Skin epidermis (tissue), 12 donors: Measurements from ENCODE around the gene PHF3.
"Not testable (repeated sequence)": the region's sequence is repeated elsewhere in the genome, so short reads cannot be mapped to it uniquely, and the experiment has no call there.

Experiments
- H3K27ac ChIP-seq, 21 experiments: fragments of 200-600 bp; sonication (generic) in 11 of 21; one replicate each; pipeline ENCODE4 v1.5.0; 2020; ENCODE audit warnings: mild to moderate bottlenecking in 3 of 21, inconsistent platforms in 2 of 21, moderate library complexity in 2 of 21
- H3K4me3 ChIP-seq, 7 experiments: fragments of 200-600 bp; sonication (generic) in 2 of 7; one replicate each; pipeline ENCODE4 v1.5.0; 2020; ENCODE audit warnings: inconsistent platforms in 2 of 7, mild to moderate bottlenecking in 2 of 7, moderate library complexity in 1 of 7

Gene PHF3

DNA sequence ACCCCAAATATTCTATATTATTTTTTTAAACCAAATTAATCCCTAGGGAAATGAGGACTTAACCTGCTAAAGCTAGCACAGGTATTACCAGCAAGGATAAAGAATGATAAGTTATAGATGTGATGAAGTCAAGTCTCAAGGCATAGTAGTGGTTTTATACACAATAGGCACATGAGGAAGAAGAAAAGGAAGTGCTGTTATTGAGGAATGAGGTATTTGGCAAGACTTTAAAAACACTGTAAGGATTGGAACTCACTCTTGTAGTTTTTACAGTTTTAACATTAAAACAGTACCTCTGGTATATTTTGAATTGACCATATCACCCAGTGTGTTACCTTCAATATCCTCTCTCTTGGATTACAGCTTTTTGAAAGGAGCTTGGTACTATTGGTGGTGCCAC, 54.6 kb downstream of the PHF3 start:
- Histone ChIP-seq H3K27ac (no peak overlapping the region), H3K4me3 (no peak overlapping the region)

GRCh38 chr6:63705707-63706106, 70.1 kb downstream of the PHF3 start:
- no peak overlapping the region for H3K4me3 ChIP-seq
- H3K27ac ChIP-seq = no peak overlapping the region

DNA sequence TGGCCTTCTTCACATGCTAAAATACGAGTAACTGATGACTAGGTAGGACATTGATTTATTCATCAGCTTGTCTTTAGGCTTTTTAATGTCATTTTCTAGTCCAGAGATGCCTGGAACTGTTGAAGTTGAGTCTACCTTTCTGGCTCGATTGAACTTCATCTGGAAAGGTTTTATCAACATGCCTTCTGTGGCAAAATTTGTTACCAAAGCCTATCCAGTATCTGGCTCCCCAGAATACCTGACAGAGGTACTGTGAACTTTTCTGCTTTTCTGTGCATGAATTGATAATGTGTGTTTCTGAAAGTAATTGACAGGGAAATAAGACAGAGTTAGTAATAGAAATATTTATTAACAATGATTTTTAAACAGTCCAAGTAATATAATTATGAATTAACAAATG, 71.0 kb downstream of the PHF3 start:
- H3K4me3 ChIP-seq = no peak overlapping the region

DNA sequence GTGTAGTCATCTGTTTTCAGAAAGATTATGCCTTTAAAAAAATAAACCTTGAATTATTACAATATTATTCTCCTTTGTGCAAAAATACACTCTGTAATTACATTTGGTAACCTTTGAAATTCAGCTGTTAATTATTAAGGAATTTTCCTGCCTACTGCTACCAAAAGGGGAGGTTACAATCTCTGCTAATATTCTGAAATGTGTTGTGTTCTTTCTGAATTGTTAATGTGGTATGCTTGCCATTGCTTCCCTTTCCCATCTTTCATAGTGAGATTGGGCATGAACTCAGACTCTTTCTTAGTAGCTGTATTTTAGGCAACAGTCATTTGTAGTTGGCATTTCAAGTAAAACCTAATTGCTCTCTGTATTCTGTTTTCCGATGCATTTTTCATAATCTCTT, 73.0 kb downstream of the PHF3 start:
- no peak overlapping the region for H3K27ac ChIP-seq
- no peak overlapping the region for H3K4me3 ChIP-seq

More for the DNA sequence above, 71.0 kb downstream of the PHF3 start:
- no peak overlapping the region for H3K27ac ChIP-seq

- no peak overlapping the region for H3K27ac ChIP-seq
- H3K4me3 ChIP-seq = no peak overlapping the region
Observed at GRCh38 chr6:63709148-63709547, 73.5 kb downstream of the PHF3 start.

- no peak overlapping the region for H3K4me3 ChIP-seq
Observed at GRCh38 chr6:63713332-63713731, 77.7 kb downstream of the PHF3 start.

DNA sequence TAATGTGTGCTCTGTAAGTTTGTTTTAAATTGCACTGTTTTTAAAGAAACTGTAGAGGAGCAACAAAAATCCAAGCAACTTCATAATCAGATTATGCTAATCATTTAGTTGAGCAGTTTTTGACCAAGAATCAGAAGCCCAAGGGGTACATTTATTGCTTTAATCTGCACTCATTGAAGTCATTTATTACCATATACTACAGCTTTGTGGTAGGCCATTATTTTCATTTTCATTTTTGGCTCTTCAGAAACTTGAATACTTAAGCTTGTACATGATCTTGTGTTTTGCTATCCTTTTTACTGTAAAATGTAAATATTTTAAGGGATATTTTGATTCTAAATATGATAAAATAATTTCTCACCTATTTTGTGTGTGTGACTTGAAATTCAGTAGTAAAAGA, 78.5 kb downstream of the PHF3 start:
- no peak overlapping the region for H3K4me3 ChIP-seq
- no peak overlapping the region for H3K27ac ChIP-seq

More at GRCh38 chr6:63713332-63713731, 77.7 kb downstream of the PHF3 start:
- H3K27ac ChIP-seq = no peak overlapping the region

GRCh38 chr6:63716169-63716568, 80.6 kb downstream of the PHF3 start:
- H3K27ac ChIP-seq = no peak overlapping the region
- no peak overlapping the region for H3K4me3 ChIP-seq

GRCh38 chr6:63721181-63721580, 85.6 kb downstream of the PHF3 start:
- Histone ChIP-seq H3K27ac (no peak overlapping the region), H3K4me3 (no peak overlapping the region)

- Histone ChIP-seq H3K27ac (no peak overlapping the region), H3K4me3 (no peak overlapping the region)
Observed at GRCh38 chr6:63724721-63725120, 89.1 kb downstream of the PHF3 start.

DNA sequence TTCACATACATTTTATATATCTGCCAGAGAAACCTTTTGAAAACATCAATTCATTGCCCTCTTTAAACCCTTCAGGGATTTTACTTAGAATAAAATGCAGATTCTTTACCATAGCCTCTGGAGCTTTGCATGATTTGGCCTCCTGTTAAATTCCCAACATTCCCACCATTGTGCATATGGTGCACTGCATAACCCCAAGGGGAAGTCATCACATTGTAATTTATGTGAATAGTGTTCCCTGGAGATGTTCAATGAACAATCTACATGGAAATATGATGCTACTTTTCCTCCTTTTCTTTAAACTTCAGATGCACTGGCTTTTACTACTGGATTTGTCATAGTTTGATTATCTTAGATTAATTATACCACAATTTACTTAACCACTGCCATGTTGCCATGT, 94.7 kb downstream of the PHF3 start:
- Histone ChIP-seq H3K4me3 (no peak overlapping the region), H3K27ac (no peak overlapping the region)

- Histone ChIP-seq H3K4me3 (no peak overlapping the region), H3K27ac (no peak overlapping the region)
Observed at GRCh38 chr6:63731930-63732329, 96.3 kb downstream of the PHF3 start.

DNA sequence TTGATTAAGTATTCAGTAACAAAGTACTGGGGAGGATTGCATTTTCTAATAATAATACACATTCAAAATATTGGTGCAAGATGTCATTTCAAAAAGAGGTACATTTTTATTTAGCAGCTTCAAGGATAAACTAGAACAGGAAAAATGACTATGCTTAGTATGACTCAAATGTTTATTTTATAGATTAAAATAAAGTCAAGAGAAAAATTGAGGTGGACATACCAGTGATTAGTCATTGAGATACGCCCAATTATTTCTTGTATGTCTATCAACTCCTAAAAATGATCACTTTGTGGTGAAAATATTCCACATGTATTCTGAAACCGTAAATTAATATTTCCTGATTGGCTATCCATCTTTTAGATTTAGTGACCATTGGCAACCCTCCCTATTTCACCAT, 96.7 kb downstream of the PHF3 start:
- Histone ChIP-seq H3K27ac (no peak overlapping the region), H3K4me3 (no peak overlapping the region)

- Histone ChIP-seq H3K27ac (no peak overlapping the region), H3K4me3 (no peak overlapping the region)
Observed at GRCh38 chr6:63734923-63735322, 99.3 kb downstream of the PHF3 start.

DNA sequence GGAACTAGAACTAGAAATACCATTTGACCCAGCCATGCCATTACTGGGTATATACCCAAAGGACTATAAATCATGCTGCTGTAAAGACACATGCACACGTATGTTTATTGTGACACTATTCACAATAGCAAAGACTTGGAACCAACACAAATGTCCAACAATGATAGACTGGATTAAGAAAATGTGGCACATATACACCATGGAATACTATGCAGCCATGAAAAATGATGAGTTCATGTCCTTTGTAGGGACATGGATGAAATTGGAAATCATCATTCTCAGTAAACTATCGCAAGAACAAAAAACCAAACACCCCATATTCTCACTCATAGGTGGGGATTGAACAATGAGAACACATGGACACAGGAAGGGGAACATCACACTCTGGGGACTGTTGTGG, 102.6 kb downstream of the PHF3 start:
- H3K4me3 ChIP-seq, H3K27ac ChIP-seq: not testable (repeated sequence)

GRCh38 chr6:63739094-63739687, 103.6 kb downstream of the PHF3 start:
- H3K4me3 ChIP-seq = no peak overlapping the region
- H3K27ac ChIP-seq = no peak overlapping the region

DNA sequence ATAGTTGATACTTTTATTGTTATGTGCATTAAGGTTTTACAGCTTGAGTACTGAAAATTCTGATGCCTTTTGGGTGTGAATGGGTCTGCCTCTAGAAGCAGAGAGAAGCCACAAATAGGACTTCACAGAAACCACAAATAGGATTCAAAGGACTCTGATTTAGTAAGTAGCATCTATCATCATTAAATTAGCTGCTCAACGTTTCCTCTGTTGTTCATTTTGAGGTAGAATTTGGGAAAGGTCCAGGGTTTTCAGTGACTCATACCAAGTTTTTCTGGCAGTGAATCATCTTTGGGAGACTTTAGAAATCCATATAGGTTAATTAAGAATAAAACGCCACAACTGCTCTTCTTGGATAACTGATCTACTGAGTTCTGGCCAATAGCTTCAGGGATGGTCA, 105.1 kb downstream of the PHF3 start:
- Histone ChIP-seq H3K27ac (no peak overlapping the region), H3K4me3 (no peak overlapping the region)

- Histone ChIP-seq H3K4me3 (no peak overlapping the region), H3K27ac (no peak overlapping the region)
Observed at GRCh38 chr6:63742060-63742459, 106.5 kb downstream of the PHF3 start.

DNA sequence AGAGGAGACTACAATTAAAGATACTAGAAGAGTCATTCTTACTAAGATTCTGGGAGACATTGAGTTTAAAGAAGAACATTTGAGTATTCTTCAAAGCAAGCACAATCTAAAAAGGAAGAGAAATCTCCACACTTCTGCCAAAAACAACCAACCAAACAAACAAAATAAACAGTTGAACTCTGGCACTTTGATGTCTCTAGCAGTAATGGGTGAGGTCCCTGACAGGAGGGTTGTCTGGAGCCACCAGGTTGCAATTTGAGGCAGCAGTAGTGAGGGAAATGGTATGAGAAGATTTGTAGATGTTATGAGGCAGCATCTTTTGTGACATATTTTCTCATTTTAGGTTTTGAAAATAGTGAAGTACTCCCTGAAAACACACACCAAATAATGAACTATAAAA, 108.1 kb downstream of the PHF3 start:
- Histone ChIP-seq H3K27ac (no peak overlapping the region), H3K4me3 (no peak overlapping the region)

DNA sequence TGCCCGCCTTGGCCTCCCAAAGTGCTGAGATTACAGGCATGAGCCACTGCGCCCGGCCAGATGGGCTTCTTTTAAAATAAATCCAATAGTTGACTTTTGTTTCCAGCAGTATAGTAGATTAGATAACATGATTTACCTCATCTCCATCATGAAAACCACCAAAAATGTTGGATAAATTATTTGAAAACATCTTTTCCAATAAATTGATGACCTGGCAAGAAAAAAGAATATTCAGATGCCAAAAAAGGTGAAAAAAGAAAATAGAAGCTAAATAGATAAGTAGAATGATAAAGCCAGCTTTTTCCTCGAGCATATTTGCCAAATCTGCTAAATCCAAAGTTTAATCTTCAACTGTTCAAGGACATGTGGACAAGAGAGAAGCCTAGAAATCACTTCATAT, 109.2 kb downstream of the PHF3 start:
- Histone ChIP-seq H3K27ac (no peak overlapping the region), H3K4me3 (no peak overlapping the region)

GRCh38 chr6:63745784-63746183, 110.2 kb downstream of the PHF3 start:
- H3K27ac ChIP-seq = no peak overlapping the region
- no peak overlapping the region for H3K4me3 ChIP-seq

- Histone ChIP-seq H3K27ac (no peak overlapping the region), H3K4me3 (no peak overlapping the region)
Observed at GRCh38 chr6:63750400-63750799, 114.8 kb downstream of the PHF3 start.

- not testable (repeated sequence) for H3K27ac ChIP-seq, H3K4me3 ChIP-seq
Observed at GRCh38 chr6:63757275-63757674, 121.7 kb downstream of the PHF3 start.
